ENCODE measurements around the gene KREMEN1.

Gene KREMEN1

DNA sequence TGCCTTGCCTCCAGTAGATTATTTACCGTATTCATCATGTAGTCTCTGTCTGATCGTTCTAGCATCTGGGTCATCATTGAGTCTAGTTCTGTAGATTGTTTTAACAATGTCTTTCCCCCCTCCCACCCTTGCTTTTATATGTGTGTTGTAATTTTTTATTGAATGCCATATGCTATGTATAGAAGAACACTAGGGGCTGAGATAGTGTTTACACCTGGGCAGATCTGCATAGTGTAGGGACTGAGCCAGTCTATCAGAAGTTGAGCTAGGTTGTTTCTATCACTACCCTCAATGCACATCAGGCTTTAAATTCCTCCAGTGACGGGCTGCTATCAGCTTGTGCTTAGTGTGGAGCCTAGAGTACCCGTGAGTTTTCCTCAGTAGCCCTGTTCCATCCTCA is 61.6 kb downstream of the KREMEN1 start:
- no peak for TF ChIP-seq CTCF (conservative IDR thresholded peaks at IDR 0.05; ENCODE audit: low read depth)
- POLR2A ChIA-PET (ENCODE audit: low non-redundant PET): no interaction called here
- H3K27ac ChIP-seq: no peak overlapping the region
- no peak for DNase-seq (ENCODE audit: low spot score)
- CTCF ChIA-PET: no interaction called here

DNA sequence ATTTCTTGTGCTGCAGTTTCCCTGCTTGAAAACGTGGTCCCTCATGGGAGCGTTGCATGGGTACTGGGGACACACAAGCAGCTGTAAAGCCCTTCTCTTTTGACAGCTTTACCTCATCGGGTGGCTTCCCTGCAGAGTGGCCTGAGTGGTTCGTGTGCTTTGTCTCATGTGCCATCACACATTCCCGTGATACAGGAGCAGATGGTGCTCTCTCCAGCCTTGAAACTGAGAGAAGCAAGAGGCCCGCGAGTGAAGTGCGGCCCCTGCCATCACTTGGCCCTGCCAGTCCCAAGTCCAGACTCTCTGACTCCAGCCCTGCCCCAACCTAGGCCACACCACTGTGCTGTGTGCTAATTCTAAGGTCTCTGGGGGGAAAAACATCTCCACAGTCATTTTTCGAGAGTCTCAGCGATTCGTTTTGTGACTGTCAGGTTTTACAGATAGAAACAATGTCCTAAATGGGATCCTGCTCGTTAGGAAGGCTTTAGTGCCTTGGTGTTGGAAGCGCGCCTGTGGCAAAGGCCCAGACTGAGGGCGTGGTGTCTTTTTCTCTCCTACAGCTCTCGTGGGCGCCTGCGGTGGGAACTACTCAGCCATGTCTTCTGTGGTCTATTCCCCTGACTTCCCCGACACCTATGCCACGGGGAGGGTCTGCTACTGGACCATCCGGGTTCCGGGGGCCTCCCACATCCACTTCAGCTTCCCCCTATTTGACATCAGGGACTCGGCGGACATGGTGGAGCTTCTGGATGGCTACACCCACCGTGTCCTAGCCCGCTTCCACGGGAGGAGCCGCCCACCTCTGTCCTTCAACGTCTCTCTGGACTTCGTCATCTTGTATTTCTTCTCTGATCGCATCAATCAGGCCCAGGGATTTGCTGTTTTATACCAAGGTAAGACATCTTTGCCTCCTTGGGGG is 64.2 kb downstream of the KREMEN1 start:
- ChIA-PET CTCF (no interaction called here), POLR2A (ENCODE audit: low non-redundant PET) (no interaction called here)
- H3K27ac ChIP-seq: no peak overlapping the region
- no peak for TF ChIP-seq CTCF (conservative IDR thresholded peaks at IDR 0.05; ENCODE audit: low read depth)
- DNase-seq (ENCODE audit: low spot score): no peak

DNA sequence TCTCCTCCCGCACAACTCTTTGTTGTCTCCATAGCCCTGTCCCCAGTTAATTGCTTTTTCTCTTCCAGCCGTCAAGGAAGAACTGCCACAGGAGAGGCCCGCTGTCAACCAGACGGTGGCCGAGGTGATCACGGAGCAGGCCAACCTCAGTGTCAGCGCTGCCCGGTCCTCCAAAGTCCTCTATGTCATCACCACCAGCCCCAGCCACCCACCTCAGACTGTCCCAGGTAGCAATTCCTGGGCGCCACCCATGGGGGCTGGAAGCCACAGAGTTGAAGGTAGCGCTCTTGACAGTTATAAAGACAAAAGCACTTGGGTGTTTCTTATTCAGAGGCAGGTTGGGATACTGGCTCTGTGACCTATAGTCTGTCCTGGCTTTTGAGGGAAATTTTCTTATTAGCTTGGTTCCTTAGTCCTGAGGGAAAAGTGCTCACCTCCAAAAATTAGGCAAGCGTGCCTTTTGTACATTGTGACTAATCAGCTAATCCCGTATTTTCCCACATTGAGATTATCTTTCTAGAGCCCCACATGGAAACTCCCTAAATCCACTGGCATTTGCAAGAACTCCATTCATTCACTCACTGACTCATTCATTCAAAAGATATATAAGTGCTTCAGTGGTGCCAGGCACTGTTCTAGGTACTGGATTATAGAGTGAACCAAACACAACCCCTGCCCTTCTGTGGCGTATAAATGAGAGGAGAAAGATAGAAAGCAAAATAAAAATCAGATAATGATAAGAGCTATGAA is 65.9 kb downstream of the KREMEN1 start:
- CTCF ChIA-PET: no interaction called here
- no peak for TF ChIP-seq CTCF (conservative IDR thresholded peaks at IDR 0.05; ENCODE audit: low read depth)
- POLR2A ChIA-PET (ENCODE audit: low non-redundant PET): no interaction called here
- no peak overlapping the region for H3K27ac ChIP-seq
- no peak for DNase-seq (ENCODE audit: low spot score)

GRCh38 chr22:29139965-29140782 is 67.3 kb downstream of the KREMEN1 start:
- no peak for DNase-seq (ENCODE audit: low spot score)
- ChIA-PET CTCF (interaction anchor here (0.6 to 1.4 kb wide), 2 partner anchors 12 to 14 kb away, joined by 4 to 5 read pairs; no protein-coding TSS in a partner anchor), POLR2A (ENCODE audit: low non-redundant PET) (no interaction called here)
- H3K27ac ChIP-seq: no peak overlapping the region
- no peak for TF ChIP-seq CTCF (conservative IDR thresholded peaks at IDR 0.05; ENCODE audit: low read depth)

DNA sequence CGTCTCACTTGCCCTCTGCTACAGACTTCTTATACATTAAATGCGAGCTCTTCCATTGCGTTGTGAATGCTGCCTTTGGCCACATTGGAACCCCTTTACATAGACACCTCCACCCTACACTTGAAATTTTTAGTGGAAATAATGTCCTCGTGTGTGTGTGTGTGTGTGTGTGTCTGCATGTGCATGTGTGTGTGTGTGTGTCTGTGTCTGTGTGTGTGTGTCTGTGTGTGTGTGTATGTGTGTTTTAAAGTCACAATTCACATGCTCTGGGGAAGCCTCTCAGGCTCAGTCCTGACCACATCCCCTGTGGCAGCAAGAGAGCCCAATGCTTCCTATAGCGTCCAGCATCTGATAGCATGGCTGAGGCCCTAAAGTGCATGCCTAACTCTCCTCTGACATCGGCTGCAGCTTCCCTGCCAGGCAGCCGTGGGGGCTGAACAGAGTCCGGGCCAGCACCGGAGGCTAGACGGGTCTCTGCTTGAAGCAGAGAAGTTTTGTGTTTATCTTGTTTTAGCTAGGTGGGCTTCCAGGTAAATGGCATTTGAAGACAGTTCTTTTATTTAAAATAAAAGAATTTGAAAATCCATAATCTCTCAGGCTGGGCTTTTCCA is 68.3 kb downstream of the KREMEN1 start:
- ChIA-PET CTCF (no interaction called here), POLR2A (ENCODE audit: low non-redundant PET) (no interaction called here)
- no peak for DNase-seq (ENCODE audit: low spot score)
- no peak for TF ChIP-seq CTCF (conservative IDR thresholded peaks at IDR 0.05; ENCODE audit: low read depth)
- no peak overlapping the region for H3K27ac ChIP-seq

- CTCF ChIA-PET: no interaction called here
- TF ChIP-seq CTCF (conservative IDR thresholded peaks at IDR 0.05; ENCODE audit: low read depth): no peak
- DNase-seq (ENCODE audit: low spot score): no peak
- POLR2A ChIA-PET (ENCODE audit: low non-redundant PET): no interaction called here
- no peak overlapping the region for H3K27ac ChIP-seq
Measured at GRCh38 chr22:29142116-29142515, 69.3 kb downstream of the KREMEN1 start.

Measured in RWPE1 (cell line).